Hepatic stellate cell (primary cell): ENCODE measurements around the gene FBH1.
"Not testable (repeated sequence)": the region's sequence is repeated elsewhere in the genome, so short reads cannot be mapped to it uniquely, and the experiment has no call there.

Source experiments
- DNase-seq: peaks from one replicate; pipeline ENCODE4 v3.0.0; 2011; ENCODE audit warnings: low spot score

Gene FBH1

GRCh38 chr10:5889624-5890451 lies at the start of gene FBH1, which contains the start of gene ANKRD16:
Gene FBH1, plus strand, starts transcription at chr10:5890243. Its CDS starts 103 bp downstream, at chr10:5890346.
Gene ANKRD16, minus strand, starts transcription at chr10:5889893. Its CDS starts 539 bp downstream, at chr10:5889354.
- DNase-seq = peak; percentile 97

- DNase-seq = peak; percentile 50
These were observed 49.4 kb upstream of the FBH1 start for GRCh38 chr10:5840314-5841307.

- DNase-seq = no peak
These were observed 48.1 kb upstream of the FBH1 start for GRCh38 chr10:5841965-5842364.

GRCh38 chr10:5843686-5844344 lies 46.2 kb upstream of the FBH1 start:
- no peak for DNase-seq

- no peak for DNase-seq
These were observed 45.5 kb upstream of the FBH1 start for GRCh38 chr10:5844345-5845055.

GRCh38 chr10:5846667-5847066 lies 43.4 kb upstream of the FBH1 start:
- DNase-seq = not testable (repeated sequence)

- DNase-seq = no peak
These were observed 35.9 kb upstream of the FBH1 start for GRCh38 chr10:5854131-5854475.

GRCh38 chr10:5855979-5856700 lies 33.9 kb upstream of the FBH1 start:
- DNase-seq = no peak

- DNase-seq = no peak
These were observed 33.4 kb upstream of the FBH1 start for GRCh38 chr10:5856701-5857004.

- no peak for DNase-seq
These were observed 31.2 kb upstream of the FBH1 start for GRCh38 chr10:5858811-5859210.

GRCh38 chr10:5860066-5860465 lies 30.0 kb upstream of the FBH1 start:
- no peak for DNase-seq

- no peak for DNase-seq
These were observed 27.6 kb upstream of the FBH1 start for GRCh38 chr10:5862360-5862961.

- not testable (repeated sequence) for DNase-seq
These were observed 26.9 kb upstream of the FBH1 start for GRCh38 chr10:5862981-5863685.

- DNase-seq = not testable (repeated sequence)
These were observed 23.5 kb upstream of the FBH1 start for GRCh38 chr10:5866451-5867081.

- not testable (repeated sequence) for DNase-seq
These were observed 22.9 kb upstream of the FBH1 start for GRCh38 chr10:5867091-5867615.

GRCh38 chr10:5868383-5868782 lies 21.7 kb upstream of the FBH1 start:
- not testable (repeated sequence) for DNase-seq

GRCh38 chr10:5869156-5869555 lies 20.9 kb upstream of the FBH1 start:
- no peak for DNase-seq

GRCh38 chr10:5871596-5871995 lies 18.4 kb upstream of the FBH1 start:
- no peak for DNase-seq

- DNase-seq = peak; percentile 75
These were observed 16.5 kb upstream of the FBH1 start for GRCh38 chr10:5873515-5873995.
